Left ventricle myocardium superior (tissue), 1 donor: ENCODE data around the gene TCAIM. TPM values are rescaled to one million over a fixed set of nuclear protein-coding genes. Genes with fewer than 3 reads are reported as not detected.
"Not testable (repeated sequence)": the region's sequence is repeated elsewhere in the genome, so short reads cannot be mapped to it uniquely, and the experiment has no call there.

ENCODE experiments used
- ATAC-seq: fragments of 200-7000 bp; cut with Tn5 transposase; one replicate; pipeline ENCODE4 v1.9.1; 2020; ENCODE audit warnings: mild to moderate bottlenecking, moderate library complexity
- DNase-seq: peaks from one replicate; pipeline ENCODE4 v3.0.0-alpha.2; 2020
- intact Hi-C: fragments of 100-400 bp; cut with micrococcal nuclease; formaldehyde crosslinking; loops from one replicate; pipeline ENCODE4 v1.11.0; 2022
- total RNA-seq: library from RNA; stranded (reverse); fragmentation: NEBNext Ultra II Directional; extraction: Animal tissue kit (Norgen Biotek cat#: 25700); gene quantifications from one replicate; pipeline ENCODE4 v1.2.1, GENCODE V29; 2021
- donor health status: DM: no; HTN: yes; CAD: no; lungs with severe emphysema.

The TCAIM gene
- total RNA-seq, 1 donor from 2014 or later: 34.7 TPM

DNA sequence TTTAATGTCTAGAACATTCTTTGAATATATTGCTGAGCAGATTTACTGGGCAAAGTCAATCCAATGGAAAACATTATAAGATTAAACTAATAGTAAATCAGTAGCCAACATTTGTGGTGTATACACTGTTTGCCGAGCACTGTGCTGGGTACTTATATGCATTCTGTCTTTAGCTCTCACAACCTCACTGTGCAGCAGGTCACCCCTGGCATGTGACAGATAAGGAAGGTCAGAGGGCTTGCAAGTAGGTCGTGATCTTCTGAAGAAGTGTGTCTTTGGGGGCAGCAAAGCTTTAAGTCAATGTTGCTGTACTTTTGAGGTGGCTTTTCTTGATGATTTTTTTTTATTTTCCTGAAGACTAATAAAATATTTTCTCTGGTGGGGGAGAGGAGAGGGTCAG, 62.2 kb downstream of the TCAIM start:
- DNase-seq: no peak
- intact Hi-C loops: no loop called here
- ATAC-seq: no peak

DNA sequence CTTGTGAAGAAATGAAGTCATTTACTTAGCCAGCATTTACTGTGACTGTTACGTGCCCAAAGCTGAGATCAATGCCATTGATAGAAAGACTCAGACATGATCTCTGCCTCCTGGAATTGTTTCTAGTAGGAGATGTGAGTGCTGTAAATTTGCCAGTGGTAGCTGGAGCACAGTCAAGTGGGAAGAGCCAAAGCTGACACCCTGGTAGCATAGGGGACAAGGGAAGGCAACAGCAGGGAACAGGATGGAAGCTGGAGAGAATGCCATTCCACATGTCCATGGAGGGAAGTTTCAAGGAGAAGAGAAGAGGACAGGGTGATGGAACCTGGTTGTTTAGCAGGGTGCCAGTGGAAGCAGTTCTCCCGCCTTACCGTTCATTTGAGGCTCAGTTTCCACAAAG, 64.0 kb downstream of the TCAIM start:
- intact Hi-C loops: no loop called here
- ATAC-seq (peak; percentile 85), DNase-seq (no peak)

DNA sequence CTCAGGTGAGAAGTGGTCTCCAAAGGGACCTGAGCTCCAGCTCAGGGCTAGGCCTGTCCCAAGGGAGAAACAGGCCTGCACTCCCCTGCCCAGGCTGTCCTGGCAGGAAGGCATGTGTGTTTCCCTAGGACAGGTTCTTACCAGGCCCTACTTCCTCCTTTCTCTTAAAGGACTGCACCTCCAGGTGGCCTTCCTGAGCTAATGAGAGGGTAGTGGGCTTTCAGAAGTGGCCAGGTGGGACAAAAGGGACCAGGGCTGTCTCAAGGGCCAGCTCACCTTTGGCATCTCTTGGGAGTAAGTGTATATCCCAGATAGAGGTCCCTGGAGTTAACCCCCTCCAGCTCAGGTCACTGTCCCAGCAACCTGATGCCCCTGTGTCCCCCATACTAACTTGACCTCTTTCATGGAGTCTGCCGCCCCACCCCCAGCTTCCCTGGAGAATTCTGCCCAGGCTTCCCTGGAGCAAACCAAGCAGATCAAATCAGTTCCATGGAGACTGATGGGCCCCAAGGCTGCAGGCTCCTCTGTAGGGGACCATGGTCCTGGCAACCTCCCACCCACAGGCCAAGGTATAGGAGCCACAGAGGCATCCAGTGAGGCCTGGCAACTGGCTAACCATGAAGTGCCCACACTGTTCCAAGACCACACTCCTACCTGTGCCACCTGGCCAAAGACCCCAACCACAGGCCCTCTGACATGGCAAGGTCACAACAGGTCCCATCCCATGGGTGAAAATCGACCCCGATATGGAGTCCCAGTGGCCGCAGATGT, 71.3 kb downstream of the TCAIM start:
- intact Hi-C loops: no loop called here
- ATAC-seq (no peak), DNase-seq (no peak)

GRCh38 chr3:44411031-44411645, 72.6 kb downstream of the TCAIM start:
- intact Hi-C loops: no loop called here
- no peak for ATAC-seq
- DNase-seq: no peak

GRCh38 chr3:44412365-44412764, 73.8 kb downstream of the TCAIM start:
- ATAC-seq (no peak), DNase-seq (no peak)
- intact Hi-C loops: no loop called here

GRCh38 chr3:44414517-44415090, 76.0 kb downstream of the TCAIM start:
- intact Hi-C loops: no loop called here
- no peak for ATAC-seq
- DNase-seq: no peak

GRCh38 chr3:44415421-44415820, 76.9 kb downstream of the TCAIM start:
- DNase-seq: no peak
- no peak for ATAC-seq
- intact Hi-C loops: no loop called here

- ATAC-seq (no peak), DNase-seq (no peak)
- intact Hi-C loops: no loop called here
These were observed 77.8 kb downstream of the TCAIM start for GRCh38 chr3:44416031-44417030.

DNA sequence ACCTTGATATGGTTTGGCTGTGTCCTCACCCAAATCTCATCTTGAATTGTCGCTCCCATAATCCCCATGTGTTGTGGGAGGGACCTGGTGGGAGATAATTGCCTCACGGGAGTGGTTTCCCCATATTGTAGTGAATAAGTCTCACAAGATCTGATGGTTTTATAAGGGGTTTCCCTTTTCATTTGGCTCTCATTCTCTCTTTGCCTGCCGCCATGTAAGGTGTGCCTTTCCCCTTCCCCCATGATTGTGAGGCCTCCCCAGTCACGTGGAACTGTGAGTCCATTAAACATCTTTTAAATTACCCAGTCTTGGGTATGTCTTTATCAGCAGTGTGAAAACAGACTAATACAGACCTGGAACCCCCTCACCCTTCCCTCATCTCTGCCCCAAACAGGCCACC, 79.6 kb downstream of the TCAIM start:
- ATAC-seq, DNase-seq, intact Hi-C loops: not testable (repeated sequence)

- intact Hi-C loops: no loop called here
- DNase-seq (no peak), ATAC-seq (no peak)
These were observed 80.0 kb downstream of the TCAIM start for GRCh38 chr3:44418549-44418948.

DNA sequence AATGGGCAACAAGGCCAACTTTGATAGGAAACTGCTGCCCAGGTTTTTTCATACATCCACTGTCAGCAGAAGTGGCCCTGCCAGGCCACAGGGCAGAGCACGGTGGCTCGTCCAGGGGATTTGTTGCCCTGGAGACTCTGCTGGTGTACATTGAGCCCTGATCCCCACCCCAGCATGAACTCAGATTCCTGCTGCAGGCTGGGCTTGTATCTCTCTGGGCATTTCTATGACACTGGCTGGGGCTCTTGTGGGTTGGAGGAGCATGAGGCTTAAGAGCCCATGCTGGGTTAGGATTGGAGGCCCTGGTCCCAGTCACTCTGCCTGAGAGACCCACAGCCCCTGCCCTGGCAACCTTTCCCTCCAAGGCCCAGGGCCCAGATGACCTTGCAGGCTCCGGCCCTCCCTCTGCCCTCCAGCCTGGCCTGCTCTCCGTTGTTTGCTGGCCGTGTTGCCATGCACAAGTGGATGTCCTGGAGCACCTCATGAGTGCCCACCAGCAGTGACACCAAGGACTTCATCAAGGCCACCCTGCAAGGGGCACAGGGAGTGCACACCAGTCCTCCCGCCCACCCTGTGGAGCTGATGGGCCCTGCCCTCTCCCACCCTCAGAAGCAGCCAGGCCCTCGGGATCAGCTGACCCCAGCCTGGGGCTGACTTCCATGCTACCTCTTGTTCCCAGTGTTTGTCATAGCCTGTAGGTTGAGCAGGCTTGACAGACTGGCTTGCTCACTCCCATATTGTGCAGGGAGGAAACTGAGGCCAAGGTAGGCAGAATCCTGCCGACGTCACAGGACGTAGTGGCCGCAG, 80.8 kb downstream of the TCAIM start:
- no peak for ATAC-seq
- intact Hi-C loops: no loop called here
- no peak for DNase-seq

GRCh38 chr3:44419923-44420650, 81.5 kb downstream of the TCAIM start:
- no peak for ATAC-seq
- intact Hi-C loops: no loop called here
- no peak for DNase-seq

DNA sequence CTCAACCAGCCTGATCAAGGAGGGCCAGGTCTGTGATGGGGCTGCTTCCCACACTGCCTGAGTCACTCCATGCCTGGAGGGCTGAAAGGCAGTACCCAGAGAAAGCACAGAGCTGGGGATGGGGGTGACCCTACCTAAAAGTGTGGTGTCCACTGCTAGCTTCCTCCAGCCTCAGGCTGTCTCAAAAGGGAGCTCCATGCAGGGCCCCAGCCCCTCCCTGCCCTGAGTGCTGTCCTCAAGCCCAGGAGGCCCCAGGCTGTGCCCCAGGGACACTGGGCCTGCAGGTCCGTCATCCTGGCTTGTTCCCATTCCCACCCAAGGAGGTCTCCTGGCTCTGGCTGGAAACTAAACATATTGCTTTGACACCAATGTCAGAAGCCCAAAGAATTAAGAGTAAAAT, 82.1 kb downstream of the TCAIM start:
- intact Hi-C loops: no loop called here
- ATAC-seq (no peak), DNase-seq (no peak)

DNA sequence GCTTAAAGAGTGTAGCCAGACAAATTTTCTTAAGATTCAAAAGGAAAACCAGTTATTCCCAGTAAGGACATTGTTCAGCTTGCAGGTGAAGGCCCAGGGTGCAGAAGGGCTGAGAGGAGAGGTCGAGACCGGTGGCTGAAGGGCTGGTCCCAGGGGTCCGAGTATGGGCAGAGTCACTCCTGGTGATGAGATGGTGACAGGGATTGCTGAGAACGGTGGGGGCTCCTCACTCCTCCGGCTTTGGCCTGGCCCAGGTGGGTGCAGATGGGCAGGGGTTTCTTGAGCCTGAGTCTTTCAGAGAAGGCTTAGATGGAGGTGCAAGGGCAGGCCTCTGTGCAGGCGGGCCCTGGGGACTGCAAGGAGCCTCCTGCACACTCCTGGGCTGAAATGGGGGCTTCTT, 82.7 kb downstream of the TCAIM start:
- DNase-seq: no peak
- intact Hi-C loops: no loop called here
- no peak for ATAC-seq

- intact Hi-C loops: no loop called here
- no peak for ATAC-seq
- DNase-seq: no peak
These were observed 86.2 kb downstream of the TCAIM start for GRCh38 chr3:44424758-44425157.

DNA sequence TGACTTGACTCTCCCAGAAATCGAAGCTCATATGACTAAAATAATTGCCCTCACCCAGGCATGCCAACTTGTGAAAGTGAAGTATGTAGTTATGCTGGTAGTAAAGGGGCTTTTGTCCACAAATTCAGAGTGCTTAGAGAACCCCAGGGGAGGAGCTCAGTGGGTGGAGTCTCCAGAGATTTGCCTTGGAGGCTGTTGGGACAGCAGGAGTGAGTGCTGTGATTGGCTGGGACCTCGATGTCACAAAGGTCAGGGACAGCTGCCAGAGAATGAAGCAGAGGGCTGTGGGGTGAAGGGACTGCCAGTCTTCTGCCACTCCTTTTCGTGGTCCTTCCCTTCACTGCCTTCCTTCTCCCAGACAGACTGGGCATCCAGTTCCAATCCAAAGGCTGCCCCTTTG, 89.1 kb downstream of the TCAIM start:
- no peak for ATAC-seq
- intact Hi-C loops: no loop called here
- DNase-seq: no peak

GRCh38 chr3:44428910-44429309, 90.3 kb downstream of the TCAIM start:
- intact Hi-C loops: no loop called here
- DNase-seq (no peak), ATAC-seq (no peak)

DNA sequence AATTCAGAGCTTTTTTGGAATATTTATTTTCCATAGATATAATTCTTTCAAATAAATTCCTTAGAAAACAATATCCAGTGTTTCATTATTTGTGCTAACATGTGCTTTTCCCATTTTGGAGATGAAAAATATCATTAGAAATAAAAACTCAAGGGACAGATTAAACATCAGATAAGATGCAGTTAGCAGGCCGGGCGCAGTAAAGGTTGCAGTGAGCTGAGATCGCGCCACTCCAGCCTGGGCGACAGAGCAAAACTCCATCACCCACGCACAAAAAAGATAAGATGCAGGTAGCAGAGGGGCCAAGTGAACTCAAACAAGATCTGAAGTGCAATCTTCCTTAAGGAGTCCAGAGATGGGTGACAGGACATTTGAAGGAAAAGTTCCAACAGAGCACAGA, 90.9 kb downstream of the TCAIM start:
- no peak for ATAC-seq
- no peak for DNase-seq
- intact Hi-C loops: no loop called here
